Putamen (tissue), 1 donor: ENCODE results near the gene E2F2.

Experiments
- DNase-seq: peaks from one replicate; pipeline ENCODE4 v3.0.0-alpha.2; 2016; ENCODE audit warnings: low spot score

Gene E2F2

DNA sequence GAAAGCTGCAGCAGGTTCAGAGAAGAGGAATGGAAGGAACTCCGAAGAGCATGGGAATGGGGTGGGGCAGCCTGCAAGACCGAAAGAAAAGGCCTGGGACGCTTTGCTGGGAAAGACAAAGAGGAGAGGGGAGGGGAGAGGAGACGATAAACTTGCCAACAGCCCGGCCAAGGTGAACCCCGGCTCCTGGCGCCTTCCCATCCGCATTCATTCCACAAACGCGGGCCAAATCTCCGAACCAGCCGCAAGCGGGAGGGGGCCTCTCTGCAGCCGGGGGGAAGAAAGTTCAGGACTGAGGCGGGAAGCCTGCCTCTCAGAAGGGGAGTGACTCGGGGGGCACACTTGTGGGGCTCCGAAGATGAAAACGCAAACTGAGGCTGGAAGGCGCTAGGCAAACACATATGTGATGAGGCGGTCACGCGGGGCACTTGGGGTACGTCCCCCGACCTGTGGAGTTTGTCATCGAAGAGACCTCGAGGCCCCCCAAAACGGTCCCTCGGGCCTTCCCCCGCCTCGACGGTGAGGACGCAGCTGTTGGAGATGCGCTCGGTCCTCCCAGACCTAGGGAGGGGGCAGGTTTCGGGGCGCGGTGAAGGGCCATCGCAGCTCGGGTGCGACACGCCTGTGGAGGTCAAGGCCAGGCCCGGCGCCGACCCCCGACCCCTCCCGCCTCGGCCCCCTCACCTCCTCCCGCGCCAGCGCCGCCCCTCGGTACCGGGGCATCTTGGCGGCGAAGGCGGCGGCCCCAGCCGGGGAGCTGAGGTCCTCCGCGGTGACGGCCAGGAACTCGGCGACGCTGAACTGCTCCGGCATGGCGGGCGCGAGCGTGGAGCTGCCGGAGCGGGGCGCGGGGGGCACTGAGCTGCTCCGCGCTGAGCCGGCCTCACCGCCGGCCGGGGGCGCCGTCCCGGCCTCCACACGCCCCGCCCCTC, 47.4 kb downstream of the E2F2 start, which contains the start of gene ASAP3:
Gene ASAP3 (minus strand): TSS at position 859 of the 932 bp plus-strand sequence. CDS start 46 bp downstream, at position 813.
- DNase-seq, result peak; percentile 15

DNA sequence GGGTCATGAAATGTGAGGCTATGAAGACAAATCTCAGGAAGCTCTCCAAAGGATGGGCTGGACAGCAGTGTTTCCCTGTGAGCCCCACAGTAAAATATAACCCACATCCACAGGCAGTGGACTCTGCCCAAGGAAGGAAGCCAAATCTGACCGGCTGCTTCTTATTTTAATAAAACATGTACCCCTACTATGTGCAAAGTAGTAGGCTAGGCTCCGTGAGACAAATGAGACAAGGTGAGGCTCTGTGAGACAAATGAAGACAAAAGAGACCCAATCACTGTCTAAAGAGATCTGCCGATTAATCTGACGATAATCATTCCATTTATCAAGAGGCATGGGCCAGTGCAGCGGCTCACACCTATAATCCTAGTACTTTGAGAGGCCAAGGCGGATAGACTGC, 49.1 kb downstream of the E2F2 start:
- DNase-seq, result no peak

DNA sequence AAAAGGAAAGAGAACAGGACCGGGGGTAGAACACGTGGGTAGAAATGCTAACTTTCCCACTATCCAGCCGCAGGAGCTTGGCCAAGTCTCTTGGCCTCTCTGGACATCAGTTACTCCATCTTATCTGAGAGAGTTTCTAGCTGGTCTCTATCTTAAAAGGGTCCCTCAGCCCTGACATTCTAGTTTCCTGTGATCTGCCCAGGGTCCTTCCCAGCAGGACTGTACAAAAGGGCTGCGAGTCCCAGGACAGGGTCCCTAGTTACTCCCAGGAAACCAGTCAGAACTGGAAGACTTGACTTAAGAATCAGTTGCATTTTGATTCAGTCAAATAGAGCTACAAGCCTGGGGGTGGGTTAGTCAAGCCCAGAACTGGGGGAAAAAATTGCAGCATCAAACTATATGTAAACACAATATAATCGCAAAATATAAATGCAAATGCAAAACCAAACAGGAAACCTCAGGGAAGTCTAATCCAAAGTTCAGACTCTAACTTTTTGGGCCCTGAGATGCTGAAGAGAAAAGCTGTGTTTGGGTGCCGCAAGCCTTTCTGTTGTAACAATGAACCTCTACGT, 49.9 kb downstream of the E2F2 start:
- DNase-seq, result no peak

DNA sequence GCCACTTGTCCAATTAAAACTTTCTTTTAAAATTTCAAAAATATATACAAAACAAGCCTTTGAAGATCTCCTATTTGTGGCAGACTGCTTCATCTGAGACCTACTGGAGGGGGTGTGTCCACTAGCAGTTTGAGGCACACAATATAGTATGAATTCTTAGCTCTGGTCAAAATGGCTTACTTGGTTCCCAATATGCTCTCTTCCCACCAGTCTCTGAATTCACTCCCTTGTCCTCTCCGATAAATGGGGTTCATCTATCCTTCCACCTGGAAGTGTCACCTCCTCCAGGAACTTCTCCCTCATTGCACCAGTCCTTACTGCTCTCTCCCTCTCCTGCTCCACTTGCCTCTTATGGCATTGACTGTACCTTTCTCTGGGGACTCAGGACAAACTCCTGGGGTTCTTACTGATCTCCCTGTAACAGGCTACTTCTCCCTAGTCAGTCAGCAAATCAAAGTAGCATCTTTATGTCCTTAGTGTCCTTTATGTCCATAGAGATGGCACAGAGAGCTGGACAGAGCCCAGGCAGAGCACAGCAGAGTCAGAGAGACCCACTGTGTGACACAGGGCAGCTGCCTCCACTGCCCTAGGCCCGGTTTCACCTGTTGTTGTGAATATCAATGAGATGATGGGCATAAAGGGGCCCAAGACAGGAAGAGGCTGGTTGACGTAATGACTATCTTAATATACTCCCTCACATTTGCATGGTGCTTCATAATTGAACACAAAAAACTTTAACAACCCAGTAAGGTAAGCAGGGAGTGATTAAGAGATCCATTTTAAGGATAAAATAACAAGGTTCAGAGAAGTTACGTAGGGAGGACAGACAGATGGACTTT, 50.6 kb downstream of the E2F2 start:
- no peak for DNase-seq

DNA sequence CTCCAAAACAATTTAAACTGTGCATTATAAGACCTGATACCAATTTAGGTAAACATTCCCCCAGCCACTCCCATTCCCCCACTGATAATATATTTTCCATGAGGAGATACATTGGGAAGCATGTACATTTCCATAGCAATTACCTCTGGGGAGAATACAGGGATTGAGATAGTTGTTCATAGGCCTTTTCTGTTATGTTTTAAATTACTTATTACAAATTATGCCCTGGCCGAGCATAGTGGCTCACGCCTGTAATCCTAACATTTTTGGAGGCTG, 51.4 kb downstream of the E2F2 start:
- DNase-seq, result no peak

DNA sequence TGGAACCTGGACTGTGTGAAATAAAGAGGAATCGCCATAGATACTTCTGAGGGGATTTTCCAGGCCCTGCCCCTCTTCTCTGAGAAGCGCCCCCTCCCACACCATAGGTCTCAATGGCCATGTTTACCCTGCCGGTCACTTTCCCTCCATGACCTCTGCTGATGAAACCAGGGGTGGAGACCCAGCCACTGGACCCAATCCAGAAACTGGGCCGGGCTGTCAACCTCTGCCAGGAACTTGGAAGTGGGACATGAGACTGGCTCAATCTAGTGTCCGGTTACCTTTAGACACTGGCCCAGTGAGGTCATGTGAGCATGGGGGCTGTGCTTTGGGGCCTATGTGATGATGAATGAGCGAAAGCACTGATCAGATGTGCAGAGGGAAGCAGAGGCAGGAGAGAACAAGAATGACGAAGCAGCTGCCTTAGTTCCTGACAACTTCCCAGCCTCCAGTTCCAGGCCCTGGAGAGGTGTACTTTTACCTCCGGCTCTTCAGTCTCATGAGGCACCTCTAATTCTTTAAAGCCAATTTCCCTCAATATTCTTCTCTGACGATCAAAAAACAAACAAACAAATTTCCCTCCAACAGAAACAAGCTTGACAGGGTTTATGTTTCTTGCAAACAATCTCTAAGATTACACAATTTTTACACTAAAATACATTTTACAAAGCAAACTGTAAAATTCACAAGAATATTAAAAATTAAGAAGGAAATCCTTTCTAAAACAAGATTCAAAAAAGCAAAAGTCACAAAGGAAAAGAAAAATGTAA, 52.0 kb downstream of the E2F2 start:
- peak; percentile 7 for DNase-seq

DNA sequence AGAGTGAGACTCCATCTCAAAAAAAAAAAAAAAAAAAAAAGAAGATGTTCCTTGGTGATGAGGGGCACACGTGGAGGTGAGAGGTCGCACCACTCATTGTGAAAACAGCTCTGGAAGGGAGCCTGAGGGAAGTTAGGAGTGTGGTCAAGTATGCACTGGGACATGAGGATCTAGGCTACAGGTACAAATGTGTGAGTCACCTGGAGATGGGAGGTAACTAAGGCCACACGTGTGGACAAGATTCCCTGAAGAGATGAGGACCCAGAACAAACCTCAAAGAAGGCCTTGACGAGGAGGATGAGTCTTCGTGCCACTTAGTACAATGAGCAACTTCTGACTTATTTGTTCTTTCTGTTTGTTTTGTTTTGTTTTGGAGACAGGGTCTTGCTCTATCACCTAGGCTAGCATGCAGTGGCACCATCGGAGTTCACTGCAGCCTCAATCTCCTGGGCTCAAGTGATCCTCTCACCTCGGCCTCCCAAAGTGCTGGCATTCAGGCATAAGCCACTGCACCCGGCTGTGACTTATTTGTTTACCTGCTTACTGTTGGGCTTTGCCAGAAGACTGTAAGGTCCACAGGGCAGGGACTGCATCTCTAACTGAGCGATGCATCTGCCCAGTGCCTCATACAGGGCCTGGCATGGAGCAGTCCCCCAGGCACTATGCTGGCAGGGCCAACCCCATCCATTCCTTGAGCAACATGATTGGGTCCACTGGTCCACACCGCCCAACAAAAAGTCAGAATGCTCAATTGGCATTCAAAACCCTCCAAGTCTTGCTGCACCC, 53.5 kb downstream of the E2F2 start:
- DNase-seq, result no peak

DNA sequence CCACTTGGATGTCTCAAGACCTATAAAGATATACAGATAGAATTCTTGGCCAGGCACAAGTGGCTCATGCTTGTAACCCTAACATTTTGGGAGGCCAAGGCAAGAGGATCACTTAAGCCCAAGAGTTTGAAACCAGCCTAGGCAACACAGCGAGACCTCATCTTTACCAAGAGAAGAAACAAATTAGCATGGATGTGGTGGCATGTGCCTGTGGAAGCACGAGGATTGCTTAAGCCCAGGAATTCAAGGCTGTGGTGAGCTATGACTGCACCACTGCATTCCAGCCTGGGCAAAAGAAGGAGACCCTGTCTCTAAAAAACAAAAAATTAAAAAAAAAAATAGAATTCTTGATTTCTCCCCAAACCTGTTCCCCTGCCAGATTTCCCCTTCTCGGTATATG, 55.4 kb downstream of the E2F2 start:
- DNase-seq, result no peak

DNA sequence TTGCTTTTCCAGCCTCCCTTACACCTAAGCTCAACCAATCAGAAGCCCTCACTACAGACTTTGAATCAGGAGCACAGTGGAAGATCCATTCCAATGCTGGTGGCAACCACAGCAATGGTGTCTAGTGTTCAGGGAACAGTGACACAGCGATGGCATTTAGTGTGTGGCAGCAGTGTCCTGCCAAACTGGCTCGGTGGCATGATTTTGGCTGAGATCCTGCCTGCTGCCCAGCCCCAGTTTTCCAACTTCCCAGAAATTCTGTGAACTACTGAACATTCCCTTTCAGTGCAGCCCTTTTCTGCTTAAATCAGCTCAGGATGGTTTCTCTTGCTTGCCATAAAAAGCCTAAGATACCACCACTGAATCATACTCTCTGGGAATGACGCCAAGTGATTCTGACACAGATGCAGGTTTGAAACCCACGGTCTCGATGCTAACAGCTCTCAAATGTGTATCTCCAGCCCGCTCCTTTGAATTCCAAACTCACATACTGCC, 55.9 kb downstream of the E2F2 start:
- DNase-seq, result no peak

DNA sequence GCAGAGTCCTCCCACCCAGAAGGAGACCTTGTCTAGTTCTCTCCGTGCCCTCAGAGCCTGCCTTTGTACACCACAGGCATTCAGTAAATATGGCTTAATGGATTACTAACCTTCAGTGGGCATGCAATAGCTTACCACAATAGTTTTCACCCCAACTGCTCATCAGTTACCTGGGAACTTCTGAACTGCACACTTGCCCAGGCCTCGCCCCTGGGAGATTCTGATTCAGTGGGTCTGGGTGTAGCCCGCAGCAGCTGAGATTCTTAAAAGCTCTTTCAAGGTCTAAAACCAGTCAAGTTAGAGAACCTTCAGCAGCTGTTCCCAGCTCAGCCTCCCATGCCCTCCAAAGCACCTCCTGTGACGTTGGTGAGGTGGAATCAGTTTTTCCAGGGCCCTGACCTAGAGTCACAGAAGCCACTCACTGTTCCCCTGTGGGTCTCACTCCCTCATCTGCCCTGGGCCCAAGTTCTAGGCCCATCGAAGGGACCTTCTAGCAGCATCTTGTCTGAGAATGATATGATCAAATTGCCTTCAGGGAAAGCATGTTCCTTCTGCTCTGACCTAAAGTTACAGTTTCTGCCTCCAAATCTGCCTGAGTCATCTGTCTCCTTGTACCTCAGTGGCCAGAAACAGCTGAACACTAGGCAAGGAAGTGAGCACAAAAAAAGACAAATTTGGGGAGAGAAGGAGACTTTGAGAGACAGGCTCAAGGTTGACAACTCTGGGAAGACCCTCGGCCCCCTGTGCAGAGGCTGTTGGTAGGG, 57.8 kb downstream of the E2F2 start:
- DNase-seq, result no peak

DNA sequence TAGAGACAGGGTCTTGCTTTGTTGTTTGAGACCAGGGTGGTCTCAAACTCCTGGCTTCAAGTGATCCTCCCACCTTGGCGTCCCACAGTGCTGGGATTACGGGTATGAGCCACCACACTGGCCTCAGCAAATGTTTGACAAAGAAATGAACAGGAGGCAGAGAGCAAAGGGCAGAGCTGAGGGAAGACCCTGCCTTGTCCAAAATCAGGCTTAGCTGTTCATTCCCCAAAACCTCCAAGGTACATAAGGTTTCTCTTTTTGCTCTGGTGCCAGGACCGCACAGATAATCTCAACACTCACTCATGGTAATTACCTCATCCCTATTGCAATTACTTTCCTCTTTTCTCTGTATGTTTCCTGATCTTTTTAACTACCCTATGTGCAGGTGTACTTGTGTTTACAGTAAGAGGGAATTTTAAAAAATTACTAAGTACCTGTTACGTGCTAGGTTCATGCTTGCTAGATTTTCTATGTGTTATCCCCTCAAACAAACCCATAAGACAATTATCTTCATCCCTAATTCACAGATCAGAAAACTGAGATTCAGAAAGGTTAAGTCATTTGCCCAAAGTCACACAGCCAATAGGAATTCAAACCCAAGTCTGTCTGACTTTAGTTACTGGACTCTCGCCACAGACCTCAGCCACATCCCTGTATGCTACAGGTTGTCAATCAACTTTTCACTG, 58.5 kb downstream of the E2F2 start:
- DNase-seq, result no peak

DNA sequence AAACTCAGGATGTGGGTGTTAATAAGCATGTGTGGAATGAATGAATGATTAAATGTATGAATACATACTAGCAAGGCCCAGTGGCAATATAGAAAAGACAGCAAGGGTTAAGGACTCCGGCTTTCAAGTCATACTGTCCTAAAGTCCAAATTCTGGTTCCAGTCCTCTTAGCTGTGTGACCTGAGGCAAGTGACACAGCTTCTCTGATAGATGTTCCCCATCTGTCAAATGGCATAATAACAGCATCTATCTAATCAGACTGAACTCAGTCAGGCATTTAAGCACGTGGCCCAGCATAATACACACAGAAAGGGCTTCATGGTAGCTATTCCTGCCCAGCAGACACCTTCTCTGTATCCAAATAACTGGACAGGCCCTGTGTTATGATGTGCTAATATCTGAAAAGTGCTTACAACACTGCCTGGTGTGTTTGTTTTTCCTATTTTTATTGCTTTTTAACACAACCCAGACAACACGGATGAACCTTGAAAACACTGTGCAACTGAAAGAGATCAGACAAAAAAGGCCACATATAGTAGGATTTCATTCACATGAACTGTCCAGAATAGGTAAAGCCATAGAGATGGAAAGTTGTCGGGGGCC, 59.5 kb downstream of the E2F2 start:
- no peak for DNase-seq

DNA sequence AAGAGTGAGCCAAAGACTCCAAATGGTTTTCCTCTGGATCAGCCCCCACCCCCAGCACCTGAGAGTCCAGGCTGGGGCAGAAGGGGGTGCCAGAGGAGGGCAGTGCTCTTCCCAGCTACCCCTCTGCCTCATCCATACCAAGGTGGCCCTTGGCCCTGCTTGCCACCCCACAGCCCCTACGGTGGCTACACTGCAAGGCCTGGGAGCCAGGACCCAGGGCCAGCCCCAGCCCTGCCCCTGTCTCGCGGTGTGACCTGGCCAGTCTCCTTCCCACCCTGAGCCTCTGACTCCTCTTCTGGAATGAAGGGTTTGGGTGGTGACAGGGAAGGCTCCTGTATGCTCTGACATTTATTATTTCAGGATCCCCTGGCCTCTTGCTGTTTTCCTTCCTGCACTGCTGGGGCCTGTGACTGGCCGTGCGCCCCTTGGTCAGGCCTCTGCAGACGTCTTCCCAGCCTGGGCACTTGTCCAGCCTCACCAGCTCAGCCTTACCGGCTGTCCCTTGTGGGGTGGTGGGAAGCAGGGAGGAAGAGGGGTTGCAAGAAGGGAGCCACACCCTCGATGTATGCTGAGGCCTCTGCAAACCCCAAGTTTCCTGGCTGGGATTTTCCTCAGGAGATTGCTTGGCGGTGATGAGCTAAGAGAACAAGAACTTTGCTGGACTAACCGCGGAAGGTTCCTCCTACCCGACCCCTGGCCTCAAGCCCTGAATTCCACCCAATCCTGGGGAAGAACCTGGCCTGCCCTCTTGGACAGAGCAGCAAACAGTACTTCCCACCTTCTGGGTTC, 60.6 kb downstream of the E2F2 start:
- no peak for DNase-seq

DNA sequence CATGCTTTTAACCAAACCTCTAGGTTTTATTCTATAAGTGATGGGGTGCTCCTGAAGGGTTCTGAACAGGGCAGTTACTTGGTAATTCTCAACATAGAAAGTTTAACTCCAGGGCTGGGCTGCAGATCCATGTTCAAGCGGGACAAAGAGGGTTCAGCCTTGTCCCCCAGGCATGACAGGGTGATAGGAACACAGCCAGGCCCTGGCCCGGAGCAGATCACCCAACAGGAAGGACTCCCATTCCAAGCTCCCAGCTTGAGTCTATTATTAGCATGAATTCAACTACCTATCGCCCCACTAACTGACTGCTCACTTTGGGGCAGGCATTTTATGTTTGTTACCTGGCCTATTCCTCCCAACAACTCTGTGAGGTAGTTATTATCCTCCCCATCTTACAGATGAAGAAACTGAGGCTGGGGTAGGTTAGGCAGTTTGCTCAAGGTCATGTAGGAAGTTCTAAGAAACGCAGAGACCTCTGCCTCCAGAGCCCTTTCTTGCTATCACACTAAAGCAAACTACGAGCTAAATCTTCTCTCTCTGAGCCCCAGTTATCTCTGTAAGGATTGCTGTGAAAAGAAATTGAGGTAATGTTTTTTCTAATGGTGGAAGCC, 61.6 kb downstream of the E2F2 start:
- DNase-seq, result no peak

DNA sequence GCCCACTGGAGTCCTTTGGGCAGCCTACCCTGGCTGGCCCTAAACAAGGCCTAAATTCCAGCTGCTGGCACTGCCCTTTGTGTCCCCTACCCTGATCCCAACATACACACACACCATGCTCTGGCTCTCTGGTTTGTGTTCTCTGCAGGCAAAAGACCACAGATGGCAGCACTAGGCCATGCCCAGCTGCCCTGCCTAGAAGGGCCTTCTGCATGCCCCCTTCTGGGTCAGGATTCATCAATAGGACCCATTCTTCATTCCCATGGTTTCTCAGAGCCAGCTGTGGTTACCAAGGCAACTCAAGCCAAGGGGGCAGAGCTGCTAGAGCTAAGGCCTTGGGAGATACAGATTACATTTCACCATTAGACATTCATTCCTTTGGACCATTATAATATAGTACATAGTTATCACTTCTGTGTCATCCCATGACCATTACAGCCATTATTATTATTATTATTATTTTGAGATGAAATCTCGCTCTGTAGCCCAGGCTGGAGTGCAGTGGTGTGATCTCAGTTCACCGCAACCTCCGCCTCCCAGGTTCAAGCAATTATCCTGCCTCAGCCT, 64.5 kb downstream of the E2F2 start:
- peak; percentile 81 for DNase-seq

DNA sequence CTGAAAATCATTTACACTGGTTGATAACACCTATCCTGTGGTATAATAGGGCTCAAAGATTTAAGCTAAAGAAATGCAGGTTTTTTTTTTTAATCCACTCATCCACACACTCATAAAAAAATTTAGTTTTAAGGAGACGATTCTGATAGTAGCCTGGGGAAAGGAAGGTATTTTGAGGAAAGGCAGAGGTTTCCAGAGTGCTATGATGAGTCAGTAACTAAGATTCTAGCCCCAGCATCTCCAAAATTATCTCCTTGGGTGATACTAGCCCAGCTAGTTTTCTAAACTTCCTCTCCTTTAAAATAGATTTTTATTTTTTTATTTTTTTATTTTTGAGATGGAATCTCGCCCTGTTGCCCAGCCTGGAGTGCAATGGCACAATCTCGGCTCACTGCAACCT, 67.7 kb downstream of the E2F2 start:
- no peak for DNase-seq

DNA sequence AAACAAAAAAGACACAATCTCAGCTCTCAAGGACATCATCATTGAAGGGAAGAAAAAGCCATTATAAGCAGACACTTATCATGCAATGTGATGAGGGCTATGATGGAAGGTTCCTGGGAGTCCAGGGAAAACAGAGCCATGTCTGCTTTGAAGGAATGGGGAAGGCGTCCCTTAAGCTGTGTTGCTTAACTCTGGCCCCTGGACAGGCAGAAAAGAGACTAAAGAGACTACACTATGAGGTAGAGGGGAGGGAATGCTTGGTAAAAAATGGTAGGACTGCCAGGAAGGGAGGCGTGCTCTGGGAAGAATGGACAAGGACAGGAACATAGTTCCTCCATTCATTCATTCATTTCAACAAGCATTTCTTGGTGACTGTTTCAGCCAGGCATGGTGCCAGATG, 68.3 kb downstream of the E2F2 start:
- DNase-seq, result no peak

DNA sequence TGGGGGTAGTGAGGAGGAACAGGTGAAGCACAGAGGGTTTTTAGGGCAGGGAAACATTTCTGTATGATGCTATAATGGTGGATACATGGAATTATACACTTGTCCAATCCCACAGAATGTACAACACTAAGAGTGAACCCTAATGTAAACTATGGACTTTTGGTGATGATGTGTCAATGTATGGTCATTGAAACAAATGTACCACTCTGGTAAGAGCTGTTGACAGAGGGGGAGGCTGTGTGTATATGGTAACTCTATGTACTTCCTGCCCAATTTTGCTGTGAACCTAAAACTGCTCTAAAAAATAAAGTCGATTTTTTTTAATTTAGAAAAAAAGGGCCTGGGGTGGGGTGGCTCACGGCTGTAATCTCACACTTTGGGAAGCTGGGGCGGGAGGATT, 70.0 kb downstream of the E2F2 start:
- DNase-seq, result no peak
